AG10803 (cell line): ENCODE data around the gene DDX39B.
"Not testable (repeated sequence)": the region's sequence is repeated elsewhere in the genome, so short reads cannot be mapped to it uniquely, and the experiment has no call there.

Experiments
- DNase-seq: peaks from one replicate; pipeline ENCODE4 v3.0.0; 2010; ENCODE audit warnings: low read depth
- H3K4me3 ChIP-seq: 2 replicates; pipeline ENCODE4 v1.5.1; 2011; ENCODE audit warnings: mild to moderate bottlenecking, low read length, control low read depth
- TF ChIP-seq, protein P1 (sequence below): conservative IDR thresholded peaks from 2 replicates; pipeline ENCODE4 v1.5.1; 2011; ENCODE audit warnings: mild to moderate bottlenecking, low read length, control low read depth, inconsistent platforms

The DDX39B gene

DNA sequence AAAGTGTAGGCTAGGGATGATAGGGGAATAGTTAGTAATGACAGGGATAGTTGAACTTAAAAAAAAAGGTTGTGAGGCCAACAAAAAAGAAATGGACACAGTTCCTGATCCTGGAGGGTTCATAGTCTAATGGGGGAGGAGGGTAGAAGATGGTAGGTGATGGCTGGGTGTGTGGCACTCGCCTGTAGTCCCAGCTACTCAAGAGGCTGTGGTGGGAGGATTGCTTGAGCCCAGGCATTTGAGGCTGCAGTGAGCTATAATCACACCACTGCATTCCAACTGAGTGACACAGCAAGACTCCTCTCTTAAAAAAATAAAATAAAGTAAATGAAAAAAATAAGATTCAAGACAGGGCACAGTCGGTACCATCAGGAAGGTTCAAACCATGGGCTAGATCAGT, 46.2 kb downstream of the DDX39B start:
- DNase-seq: peak; percentile 69
- TF ChIP-seq, protein P1, sequence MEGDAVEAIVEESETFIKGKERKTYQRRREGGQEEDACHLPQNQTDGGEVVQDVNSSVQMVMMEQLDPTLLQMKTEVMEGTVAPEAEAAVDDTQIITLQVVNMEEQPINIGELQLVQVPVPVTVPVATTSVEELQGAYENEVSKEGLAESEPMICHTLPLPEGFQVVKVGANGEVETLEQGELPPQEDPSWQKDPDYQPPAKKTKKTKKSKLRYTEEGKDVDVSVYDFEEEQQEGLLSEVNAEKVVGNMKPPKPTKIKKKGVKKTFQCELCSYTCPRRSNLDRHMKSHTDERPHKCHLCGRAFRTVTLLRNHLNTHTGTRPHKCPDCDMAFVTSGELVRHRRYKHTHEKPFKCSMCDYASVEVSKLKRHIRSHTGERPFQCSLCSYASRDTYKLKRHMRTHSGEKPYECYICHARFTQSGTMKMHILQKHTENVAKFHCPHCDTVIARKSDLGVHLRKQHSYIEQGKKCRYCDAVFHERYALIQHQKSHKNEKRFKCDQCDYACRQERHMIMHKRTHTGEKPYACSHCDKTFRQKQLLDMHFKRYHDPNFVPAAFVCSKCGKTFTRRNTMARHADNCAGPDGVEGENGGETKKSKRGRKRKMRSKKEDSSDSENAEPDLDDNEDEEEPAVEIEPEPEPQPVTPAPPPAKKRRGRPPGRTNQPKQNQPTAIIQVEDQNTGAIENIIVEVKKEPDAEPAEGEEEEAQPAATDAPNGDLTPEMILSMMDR: no peak

DNA sequence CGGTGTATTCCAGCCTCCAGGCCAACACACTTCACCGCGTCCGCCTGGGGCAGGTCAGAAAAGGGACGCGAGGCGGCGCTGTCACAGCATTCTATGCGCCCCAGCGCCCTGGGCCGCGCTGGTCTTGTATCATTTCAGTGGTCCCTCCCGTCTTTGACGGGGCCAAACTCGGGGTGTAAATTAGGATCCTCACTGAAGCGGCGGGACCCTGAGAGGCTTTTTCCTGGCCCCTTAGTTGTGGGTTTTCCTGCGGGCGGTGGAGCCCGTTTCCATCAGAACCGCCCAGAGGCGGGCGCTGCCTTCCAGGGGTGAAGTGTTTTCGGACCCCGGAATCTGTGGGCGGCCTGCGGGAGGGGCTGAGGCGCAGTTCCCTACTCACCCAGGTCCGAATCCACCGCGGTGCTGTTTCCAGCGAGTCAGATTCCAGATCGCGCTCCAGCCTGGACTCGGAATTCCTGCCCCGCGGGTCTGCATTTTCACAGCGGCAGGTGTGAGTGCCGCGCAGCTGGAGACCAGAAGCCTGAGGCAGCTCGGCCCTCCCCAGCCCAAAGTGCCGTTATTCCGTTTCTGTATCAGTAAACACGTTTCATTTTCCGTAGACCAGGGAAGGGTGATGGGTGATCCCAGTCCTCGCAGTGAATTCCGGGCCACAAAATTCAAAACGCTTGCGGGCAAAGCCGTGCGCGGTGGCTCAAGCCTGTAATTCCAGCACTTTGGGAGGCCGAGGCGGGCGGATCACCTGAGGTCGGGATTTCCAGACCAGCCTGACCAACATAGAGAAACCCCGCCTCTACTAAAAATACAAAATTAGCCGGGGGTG, 47.7 kb downstream of the DDX39B start:
- DNase-seq: peak; percentile 67
- H3K4me3 ChIP-seq: peak overlapping the region; percentile 79
- TF ChIP-seq, protein P1: peak; percentile 81

More for the DNA sequence above, 46.2 kb downstream of the DDX39B start:
- peak overlapping the region; percentile 79 for H3K4me3 ChIP-seq

DNA sequence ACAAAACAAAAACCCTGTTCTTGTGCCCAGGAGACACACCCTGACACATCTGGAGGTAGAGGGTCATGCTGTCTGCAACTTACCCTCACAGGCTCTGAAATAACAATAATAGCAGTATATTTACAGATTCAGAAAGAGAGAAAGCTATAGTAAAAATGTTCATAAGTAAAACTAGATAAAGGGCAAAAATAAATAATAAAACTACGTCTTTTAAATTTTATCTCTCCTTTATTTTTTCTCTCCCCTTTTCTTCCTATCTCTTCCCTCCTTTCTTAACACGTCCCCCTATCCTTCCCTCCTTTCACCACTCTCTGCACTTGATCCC, 48.3 kb downstream of the DDX39B start:
- not testable (repeated sequence) for DNase-seq
- peak overlapping the region; percentile 79 for H3K4me3 ChIP-seq

DNA sequence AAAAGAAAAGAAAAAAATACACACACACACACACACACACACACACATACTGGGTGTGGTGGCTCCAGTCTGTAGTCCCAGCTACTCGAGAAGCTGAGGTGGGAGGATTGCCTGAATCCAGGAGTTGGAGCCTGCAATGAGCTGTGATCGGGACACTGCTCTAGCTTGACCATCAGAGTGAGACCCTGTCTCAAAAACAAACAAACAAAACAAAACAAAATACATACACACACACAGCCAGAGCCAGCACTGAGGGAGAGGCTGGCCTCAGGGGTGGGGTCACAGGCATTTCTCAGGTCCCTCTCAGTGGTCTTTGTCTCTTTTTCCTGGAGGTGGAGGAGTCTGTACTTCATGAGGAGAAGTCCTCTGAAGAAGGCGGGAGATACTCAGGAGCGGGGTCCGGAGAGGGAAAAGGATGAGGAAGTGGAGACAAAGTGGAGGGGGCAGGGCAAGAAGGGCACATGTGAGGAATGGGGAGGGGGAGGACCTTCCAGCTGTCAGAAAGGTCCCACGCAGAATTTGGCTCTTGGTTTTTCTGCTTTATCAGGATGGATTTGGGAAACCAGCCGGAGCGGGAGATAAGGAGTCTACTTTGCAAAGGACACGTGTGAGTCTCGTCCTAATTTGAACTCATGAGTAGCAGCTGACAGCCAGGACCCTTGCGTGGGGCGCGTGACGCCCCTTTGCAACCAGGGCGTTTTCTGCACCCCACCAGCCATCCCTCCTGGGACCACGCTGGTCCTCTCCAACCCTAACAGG, 51.5 kb downstream of the DDX39B start:
- no peak overlapping the region for H3K4me3 ChIP-seq
- TF ChIP-seq, protein P1: no peak
- DNase-seq: no peak

DNA sequence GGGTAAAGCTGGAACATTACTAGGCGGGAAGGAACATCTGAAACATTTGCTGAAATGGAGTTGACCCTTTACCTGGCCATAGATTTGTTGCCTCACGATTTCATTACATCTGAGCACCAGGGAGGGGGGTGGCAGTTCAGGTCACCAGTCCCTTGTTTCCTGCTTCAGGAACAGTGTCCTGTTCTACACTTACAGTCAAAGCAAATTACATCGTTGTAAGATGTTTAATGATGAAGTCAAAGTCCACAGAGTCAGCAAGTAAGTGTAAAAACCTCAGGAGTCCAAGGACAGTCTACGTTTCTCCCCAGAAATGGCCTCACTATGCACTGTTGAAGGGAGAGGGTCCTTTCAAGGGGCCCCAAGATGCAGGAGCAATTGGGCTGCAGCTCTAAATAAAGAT, 52.7 kb downstream of the DDX39B start:
- DNase-seq: no peak
- H3K4me3 ChIP-seq: no peak overlapping the region
- TF ChIP-seq, protein P1: no peak

DNA sequence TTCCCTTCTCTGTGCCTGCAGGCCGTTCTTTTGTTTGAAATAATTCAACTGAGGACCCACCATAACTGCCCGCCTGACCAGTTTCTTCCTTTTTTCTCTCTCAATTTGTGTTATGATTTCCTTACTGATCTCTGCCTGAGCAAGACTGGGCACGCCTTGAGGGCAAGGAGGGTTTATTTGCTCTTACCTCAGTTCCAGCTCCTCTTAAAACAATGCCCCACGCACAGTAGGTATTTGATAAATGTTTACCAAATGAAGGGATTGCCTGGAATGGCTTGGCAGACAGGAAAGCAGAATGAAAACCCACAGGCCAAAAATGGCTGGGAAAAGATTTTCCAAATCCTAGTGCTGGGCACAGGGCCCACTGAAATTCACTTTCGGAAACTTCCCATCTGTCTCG, 54.1 kb downstream of the DDX39B start:
- not testable (repeated sequence) for DNase-seq, H3K4me3 ChIP-seq

DNA sequence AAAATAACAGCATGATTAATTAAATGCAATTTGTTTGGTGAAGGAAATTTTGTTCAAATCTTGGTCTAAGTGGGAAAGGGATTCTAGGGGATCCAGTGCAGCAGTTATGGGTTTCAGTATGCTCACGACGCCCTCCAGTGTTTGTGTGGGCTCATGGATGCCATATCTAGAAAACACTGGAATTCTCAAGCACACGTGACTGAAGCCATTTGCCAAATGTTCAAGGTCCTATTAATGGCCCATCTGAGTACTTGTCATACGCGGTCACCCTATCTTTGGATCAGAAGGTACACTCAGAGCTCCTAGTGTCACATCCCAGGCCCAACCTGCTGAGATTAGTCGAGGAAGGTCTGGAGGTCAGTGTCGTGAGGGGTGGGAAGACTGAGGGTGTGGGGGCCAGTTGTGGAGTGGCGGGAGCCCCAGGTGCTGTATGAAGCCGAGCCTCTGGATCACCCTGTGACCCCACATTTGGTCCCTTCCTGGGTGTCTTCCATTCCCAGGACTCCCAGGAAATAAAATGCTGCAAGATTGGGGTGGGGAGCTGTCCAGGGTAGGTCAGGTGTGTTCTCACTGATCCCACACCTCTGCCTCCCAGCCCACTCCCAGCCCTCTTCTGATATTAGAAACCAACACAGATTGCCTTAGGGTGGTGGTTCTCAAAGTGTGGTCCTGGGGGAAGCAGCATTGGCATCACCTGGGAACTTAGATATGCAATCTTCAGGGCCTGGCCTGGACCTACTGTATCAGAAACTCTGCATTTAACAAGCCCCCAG, 55.6 kb downstream of the DDX39B start:
- H3K4me3 ChIP-seq, DNase-seq: not testable (repeated sequence)

DNA sequence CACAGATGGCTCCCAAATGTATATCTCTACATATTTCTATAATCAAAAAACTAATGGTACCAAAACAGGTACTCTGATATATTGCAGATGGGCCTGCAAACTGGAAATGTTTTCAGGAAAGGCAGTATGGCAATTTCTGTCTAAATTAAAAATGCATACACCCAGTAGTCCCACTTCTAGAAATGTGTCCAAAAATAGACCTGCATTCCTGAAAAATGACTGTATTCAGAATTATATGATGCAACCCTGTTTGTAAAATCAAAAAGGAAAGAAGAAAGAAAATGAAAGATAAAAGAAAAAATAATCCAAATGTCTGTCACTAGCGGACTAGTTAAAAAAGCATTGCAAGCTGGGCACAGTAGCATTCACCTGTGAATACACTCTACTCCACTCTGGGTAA, 56.7 kb downstream of the DDX39B start:
- TF ChIP-seq, protein P1: no peak
- no peak overlapping the region for H3K4me3 ChIP-seq
- DNase-seq: peak; percentile 14
